HEK293T (cell line): ENCODE results near the gene CFD.
"Not testable (repeated sequence)": the region's sequence is repeated elsewhere in the genome, so short reads cannot be mapped to it uniquely, and the experiment has no call there.

ENCODE experiments used
- CTCF ChIA-PET: fragments of 350-600 bp; formaldehyde crosslinking; extraction: SDS; loops from one replicate; lab custom pipeline; 2021; ENCODE audit warnings: antibody characterized with exemption, inconsistent platforms; lab: Yijun Ruan, JAX
- POLR2A ChIA-PET: fragments of 350-600 bp; formaldehyde crosslinking; extraction: SDS; loops from one replicate; lab custom pipeline; 2020; ENCODE audit warnings: antibody characterized with exemption, inconsistent platforms; lab: Yijun Ruan, JAX
- DNase-seq: peaks from one replicate; pipeline ENCODE4 v3.0.0; 2012; ENCODE audit warnings: mixed read lengths; ENCODE audit errors: extremely low spot score
- ARNT ChIP-seq: fragments of 450-650 bp; IDR thresholded peaks from 2 replicates; pipeline ENCODE4 v1.6.1; 2017; ENCODE audit warnings: mild to moderate bottlenecking
- BHLHE40 ChIP-seq: fragments of 450-650 bp; IDR thresholded peaks from 2 replicates; pipeline ENCODE4 v1.6.1; 2016; ENCODE audit warnings: mild to moderate bottlenecking, moderate library complexity, borderline replicate concordance
- CTBP1 ChIP-seq: fragments of 450-650 bp; IDR thresholded peaks from 2 replicates; pipeline ENCODE4 v1.6.1; 2016; ENCODE audit warnings: borderline replicate concordance
- ELF4 ChIP-seq: fragments of 450-650 bp; IDR thresholded peaks from 2 replicates; pipeline ENCODE4 v1.6.1; 2017; ENCODE audit warnings: antibody characterized with exemption
- FOXA1 ChIP-seq: fragments of 450-650 bp; IDR thresholded peaks from 2 replicates; pipeline ENCODE4 v1.6.1; 2016; ENCODE audit warnings: mild to moderate bottlenecking
- FOXK2 ChIP-seq: fragments of 450-650 bp; IDR thresholded peaks from 2 replicates; pipeline ENCODE4 v1.6.1; 2016; ENCODE audit warnings: mild to moderate bottlenecking
- FOXM1 ChIP-seq: fragments of 450-650 bp; IDR thresholded peaks from 2 replicates; pipeline ENCODE4 v1.6.1; 2017; ENCODE audit warnings: mild to moderate bottlenecking, borderline replicate concordance
- HDGF ChIP-seq: fragments of 450-650 bp; IDR thresholded peaks from 2 replicates; pipeline ENCODE4 v1.6.1; 2017; ENCODE audit warnings: antibody characterized with exemption, borderline replicate concordance
- L3MBTL2 ChIP-seq: fragments of 450-650 bp; conservative IDR thresholded peaks from 2 replicates; pipeline ENCODE4 v1.6.1; 2016; ENCODE audit warnings: mild to moderate bottlenecking
- LEF1 ChIP-seq: fragments of 450-650 bp; IDR thresholded peaks from 2 replicates; pipeline ENCODE4 v1.6.1; 2017; ENCODE audit warnings: mild to moderate bottlenecking, borderline replicate concordance
- NFRKB ChIP-seq: fragments of 450-650 bp; IDR thresholded peaks from 2 replicates; pipeline ENCODE4 v1.6.1; 2016; ENCODE audit warnings: mild to moderate bottlenecking, moderate library complexity
- PKNOX1 ChIP-seq: fragments of 450-650 bp; IDR thresholded peaks from 2 replicates; pipeline ENCODE4 v1.6.1; 2016
- SP1 ChIP-seq: fragments of 450-650 bp; IDR thresholded peaks from 2 replicates; pipeline ENCODE4 v1.6.1; 2017
- SUZ12 ChIP-seq: fragments of 450-650 bp; IDR thresholded peaks from 2 replicates; pipeline ENCODE4 v1.6.1; 2016; ENCODE audit warnings: mild to moderate bottlenecking
- TARDBP ChIP-seq: fragments of 450-650 bp; IDR thresholded peaks from 2 replicates; pipeline ENCODE4 v1.6.1; 2016
- ZNF384 ChIP-seq: fragments of 450-650 bp; IDR thresholded peaks from 2 replicates; pipeline ENCODE4 v1.6.1; 2016

The CFD gene

GRCh38 chr19:813219-814151 is 46.0 kb upstream of the CFD start:
- no peak for DNase-seq
- no peak for TF ChIP-seq TARDBP
- ChIA-PET CTCF (no interaction called here), POLR2A (no interaction called here)

- DNase-seq = no peak
- POLR2A ChIA-PET = no interaction called here
- CTCF ChIA-PET = no interaction called here
- no peak for TF ChIP-seq PKNOX1
- no peak for TF ChIP-seq FOXM1
- TF ChIP-seq FOXK2 = no peak
- TF ChIP-seq TARDBP = no peak
- TF ChIP-seq ELF4 = no peak
- no peak for TF ChIP-seq ARNT
- no peak for TF ChIP-seq ZNF384
- no peak for TF ChIP-seq LEF1
- no peak for TF ChIP-seq CTBP1
- TF ChIP-seq NFRKB = no peak
- TF ChIP-seq SP1 = no peak
- no peak for TF ChIP-seq FOXA1
- no peak for TF ChIP-seq SUZ12
- TF ChIP-seq L3MBTL2 = no peak
- no peak for TF ChIP-seq HDGF
These were observed 45.0 kb upstream of the CFD start for GRCh38 chr19:814152-815078.

- TF ChIP-seq ARNT = no peak
- no peak for DNase-seq
- ChIA-PET POLR2A (no interaction called here), CTCF (no interaction called here)
These were observed 44.2 kb upstream of the CFD start for GRCh38 chr19:815079-815774.

- CTCF ChIA-PET = no interaction called here
- DNase-seq = no peak
- POLR2A ChIA-PET = no interaction called here
- TF ChIP-seq NFRKB (no peak), ARNT (no peak), BHLHE40 (no peak), CTBP1 (no peak), SUZ12 (no peak), SP1 (no peak), ZNF384 (no peak), ELF4 (no peak), PKNOX1 (no peak)
These were observed 43.5 kb upstream of the CFD start for GRCh38 chr19:815775-816499.

GRCh38 chr19:816500-816857 is 43.0 kb upstream of the CFD start:
- ChIA-PET CTCF (no interaction called here), POLR2A (no interaction called here)
- TF ChIP-seq LEF1 (no peak), TARDBP (no peak), HDGF (no peak), ELF4 (no peak), ARNT (no peak), FOXK2 (no peak)
- no peak for DNase-seq

- DNase-seq, CTCF ChIA-PET: not testable (repeated sequence)
- POLR2A ChIA-PET = interaction anchor here (0.9 kb wide), 1 partner anchor 15 kb away, joined by 3 read pairs; no protein-coding TSS in a partner anchor
These were observed 39.3 kb upstream of the CFD start for GRCh38 chr19:820212-820611.
